ENCODE data around the gene RAD51B.

GRCh38 chr14:68423686-68424085 is 604.1 kb downstream of the RAD51B start:
- no peak for TF ChIP-seq CTCF (IDR thresholded peaks at IDR 0.05)
- TF ChIP-seq POLR2A (IDR thresholded peaks at IDR 0.05): no peak
